Caco-2 (cell line): Measurements from ENCODE around the gene NMS. TPM values are rescaled to one million over a fixed set of nuclear protein-coding genes. Genes with fewer than 3 reads are reported as not detected.

Source experiments
- BruUV-seq: library from RNA; stranded (reverse); fragments of 400-500 nt; replicated peaks from 2 replicates; lab custom pipeline; 2021; lab: Mats Ljungman, UMichigan
- CTCF ChIA-PET: fragments of 300-600 bp; sonication (Branson Sonifier 250); formaldehyde crosslinking; loops from one replicate; lab custom pipeline; 2022; ENCODE audit warnings: antibody characterized with exemption; lab: Charles Lee
- POLR2A ChIA-PET: fragments of 300-600 bp; sonication (Branson Sonifier 250); formaldehyde crosslinking; loops from one replicate; lab custom pipeline; 2022; ENCODE audit warnings: antibody characterized with exemption; lab: Charles Lee
- DNase-seq, 2 experiments: peaks; one replicate each; pipeline versions ENCODE4 v3.0.0 to v3.0.0-alpha.2; 2020 to 2022
- H3K27me3 ChIP-seq: replicated peaks from 2 replicates; pipeline ENCODE4 v1.6.0; 2011; ENCODE audit warnings: low read length; ENCODE audit not compliant: control insufficient read depth, insufficient read depth
- H3K36me3 ChIP-seq: 2 replicates; pipeline ENCODE4 v1.5.1; 2011; ENCODE audit warnings: low read length; ENCODE audit not compliant: control insufficient read depth, insufficient read depth
- H3K4me1 ChIP-seq: fragments of 250-450 bp; sonication (Bioruptor Pico); 2 replicates; pipeline ENCODE4 v1.5.1; 2020; ENCODE audit warnings: mild to moderate bottlenecking
- H3K4me3 ChIP-seq: 2 replicates; pipeline ENCODE4 v1.5.1; 2011; ENCODE audit warnings: low read depth, mild to moderate bottlenecking, control low read depth, low read length
- H3K9me3 ChIP-seq: fragments of 250-450 bp; sonication (Bioruptor Pico); 2 replicates; pipeline ENCODE4 v1.5.1; 2020; ENCODE audit warnings: mild to moderate bottlenecking, moderate library complexity
- H3K27ac Mint-ChIP-seq: one replicate; pipeline ENCODE4 v1.8.0; 2022; ENCODE audit warnings: mixed read lengths; ENCODE audit not compliant: unreplicated experiment
- H3K27me3 Mint-ChIP-seq: one replicate; pipeline ENCODE4 v1.8.0; 2022; ENCODE audit warnings: mixed read lengths; ENCODE audit not compliant: insufficient read depth, unreplicated experiment
- H3K36me3 Mint-ChIP-seq: one replicate; pipeline ENCODE4 v1.8.0; 2022; ENCODE audit warnings: mild to moderate bottlenecking, mixed read lengths; ENCODE audit not compliant: insufficient read depth, unreplicated experiment
- H3K4me1 Mint-ChIP-seq: one replicate; pipeline ENCODE4 v1.8.0; 2022; ENCODE audit warnings: low read depth, mixed read lengths; ENCODE audit not compliant: unreplicated experiment
- H3K4me3 Mint-ChIP-seq: one replicate; pipeline ENCODE4 v1.8.0; 2022; ENCODE audit warnings: mild to moderate bottlenecking, moderate library complexity, mixed read lengths; ENCODE audit not compliant: unreplicated experiment
- H3K9me3 Mint-ChIP-seq: one replicate; pipeline ENCODE4 v1.8.0; 2022; ENCODE audit warnings: mixed read lengths; ENCODE audit not compliant: unreplicated experiment
- intact Hi-C: fragments of 100-400 bp; cut with micrococcal nuclease; formaldehyde crosslinking; loops from one replicate; pipeline ENCODE4 v1.10.0; 2022; ENCODE audit not compliant: unreplicated experiment
- total RNA-seq: library from RNA; stranded (reverse); gene quantifications from 2 replicates; pipeline ENCODE4 v1.2.3, GENCODE V29; 2022
- TF ChIP-seq, protein P1 (sequence below), 2 experiments: fragments of 200-600 bp in 1 of 2; IDR thresholded peaks; 1 replicate in 1 of 2; 2 replicates in 1 of 2; pipeline versions ENCODE4 v1.5.1 to v1.8.0; 2011 to 2022; ENCODE audit warnings: antibody characterized with exemption in 1 of 2, control low read depth in 1 of 2, inconsistent platforms in 1 of 2, low read depth in 1 of 2, low read length in 1 of 2, mild to moderate bottlenecking in 1 of 2, moderate library complexity in 1 of 2; ENCODE audit not compliant: insufficient read depth in 1 of 2, severe bottlenecking in 1 of 2, unreplicated experiment in 1 of 2

The NMS gene
- total RNA-seq, 1 experiment from 2014 or later = not detected

DNA sequence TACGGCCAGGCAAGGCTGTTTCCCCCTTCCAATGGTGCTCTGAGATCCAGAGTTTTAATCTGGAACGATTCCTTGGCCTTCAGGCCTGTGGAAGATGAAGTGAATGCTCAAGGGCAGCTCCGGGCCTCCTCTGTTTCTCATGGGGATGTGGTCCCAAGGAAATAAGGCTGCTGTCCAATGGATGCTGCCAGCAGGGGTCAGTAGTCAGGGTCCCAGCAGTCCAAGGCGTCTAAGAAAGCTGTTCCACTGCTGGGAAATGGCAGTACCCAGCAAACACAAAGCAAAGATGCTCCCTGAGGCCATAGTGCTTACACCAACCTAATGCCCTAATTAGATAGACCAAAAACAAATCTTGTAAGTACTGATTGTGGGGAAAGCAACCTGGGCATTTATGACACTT lies 12.5 kb downstream of the NMS start:
- Mint-ChIP-seq H3K9me3 (no peaks in the 10 kb centered on the region), H3K27me3 (peaks cover 10% of the 10 kb centered on the region), H3K4me1 (no peaks in the 10 kb centered on the region), H3K36me3 (no peaks in the 10 kb centered on the region), H3K27ac (no peak overlapping the region), H3K4me3 (no peak overlapping the region)
- no peaks in the 10 kb centered on the region for H3K36me3 ChIP-seq
- no peaks in the 10 kb centered on the region for H3K9me3 ChIP-seq
- no TSS peak for BruUV-seq
- H3K4me3 ChIP-seq = no peak overlapping the region
- intact Hi-C loops = no loop called here
- H3K27me3 ChIP-seq = no peaks in the 10 kb centered on the region
- DNase-seq = no peak
- ChIA-PET POLR2A (no interaction called here), CTCF (no interaction called here)
- no peaks in the 10 kb centered on the region for H3K4me1 ChIP-seq
- TF ChIP-seq, protein P1, sequence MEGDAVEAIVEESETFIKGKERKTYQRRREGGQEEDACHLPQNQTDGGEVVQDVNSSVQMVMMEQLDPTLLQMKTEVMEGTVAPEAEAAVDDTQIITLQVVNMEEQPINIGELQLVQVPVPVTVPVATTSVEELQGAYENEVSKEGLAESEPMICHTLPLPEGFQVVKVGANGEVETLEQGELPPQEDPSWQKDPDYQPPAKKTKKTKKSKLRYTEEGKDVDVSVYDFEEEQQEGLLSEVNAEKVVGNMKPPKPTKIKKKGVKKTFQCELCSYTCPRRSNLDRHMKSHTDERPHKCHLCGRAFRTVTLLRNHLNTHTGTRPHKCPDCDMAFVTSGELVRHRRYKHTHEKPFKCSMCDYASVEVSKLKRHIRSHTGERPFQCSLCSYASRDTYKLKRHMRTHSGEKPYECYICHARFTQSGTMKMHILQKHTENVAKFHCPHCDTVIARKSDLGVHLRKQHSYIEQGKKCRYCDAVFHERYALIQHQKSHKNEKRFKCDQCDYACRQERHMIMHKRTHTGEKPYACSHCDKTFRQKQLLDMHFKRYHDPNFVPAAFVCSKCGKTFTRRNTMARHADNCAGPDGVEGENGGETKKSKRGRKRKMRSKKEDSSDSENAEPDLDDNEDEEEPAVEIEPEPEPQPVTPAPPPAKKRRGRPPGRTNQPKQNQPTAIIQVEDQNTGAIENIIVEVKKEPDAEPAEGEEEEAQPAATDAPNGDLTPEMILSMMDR (IDR thresholded peaks at IDR 0.05; ENCODE audit: insufficient read depth in 1 of 2, low read depth in 1 of 2, low read length in 1 of 2, severe bottlenecking in 1 of 2, unreplicated experiment in 1 of 2) = peak; percentile 5 to 13

GRCh38 chr2:100483895-100484294 lies 13.6 kb downstream of the NMS start:
- Histone ChIP-seq H3K9me3 (no peaks in the 10 kb centered on the region), H3K27me3 (no peaks in the 10 kb centered on the region), H3K4me1 (no peaks in the 10 kb centered on the region), H3K36me3 (no peaks in the 10 kb centered on the region), H3K4me3 (no peak overlapping the region)
- BruUV-seq = no TSS peak
- Mint-ChIP-seq H3K4me1 (no peaks in the 10 kb centered on the region), H3K9me3 (no peaks in the 10 kb centered on the region), H3K36me3 (no peaks in the 10 kb centered on the region), H3K27me3 (peaks cover 9% of the 10 kb centered on the region), H3K27ac (no peak overlapping the region), H3K4me3 (no peak overlapping the region)
- intact Hi-C loops = no loop called here
- TF ChIP-seq, protein P1 (IDR thresholded peaks at IDR 0.05; ENCODE audit: insufficient read depth in 1 of 2, low read depth in 1 of 2, low read length in 1 of 2, severe bottlenecking in 1 of 2, unreplicated experiment in 1 of 2) = no peak
- CTCF ChIA-PET = no interaction called here
- DNase-seq = no peak
- POLR2A ChIA-PET = no interaction called here

DNA sequence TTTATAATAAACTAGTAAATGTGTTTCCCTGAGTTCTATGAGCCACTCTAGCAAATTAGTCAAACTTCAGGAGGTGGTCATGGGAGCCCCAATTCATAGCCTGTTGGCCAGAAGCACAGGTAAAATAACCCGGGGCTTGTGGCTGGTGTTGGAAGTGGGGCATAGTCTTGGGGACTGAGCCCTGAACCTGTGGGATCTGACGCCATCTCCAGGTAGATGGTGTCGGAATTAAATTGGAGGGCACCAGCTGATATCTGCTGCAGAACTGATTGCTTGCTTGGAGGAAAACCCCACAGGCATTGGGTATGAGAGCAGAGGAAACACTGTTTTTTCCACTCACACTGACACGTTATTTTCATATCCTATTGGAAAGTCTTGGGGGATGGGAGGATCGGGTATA lies 14.1 kb downstream of the NMS start:
- Histone ChIP-seq H3K9me3 (no peaks in the 10 kb centered on the region), H3K4me1 (no peaks in the 10 kb centered on the region), H3K36me3 (no peaks in the 10 kb centered on the region), H3K27me3 (no peaks in the 10 kb centered on the region), H3K4me3 (no peak overlapping the region)
- H3K27ac Mint-ChIP-seq = no peak overlapping the region
- intact Hi-C loops = no loop called here
- no peaks in the 10 kb centered on the region for H3K9me3 Mint-ChIP-seq
- no peaks in the 10 kb centered on the region for H3K4me1 Mint-ChIP-seq
- POLR2A ChIA-PET = no interaction called here
- H3K4me3 Mint-ChIP-seq = no peak overlapping the region
- no peaks in the 10 kb centered on the region for H3K36me3 Mint-ChIP-seq
- H3K27me3 Mint-ChIP-seq = peaks cover 9% of the 10 kb centered on the region
- no peak for DNase-seq
- no TSS peak for BruUV-seq
- CTCF ChIA-PET = no interaction called here
- TF ChIP-seq, protein P1 (IDR thresholded peaks at IDR 0.05; ENCODE audit: insufficient read depth in 1 of 2, low read depth in 1 of 2, low read length in 1 of 2, severe bottlenecking in 1 of 2, unreplicated experiment in 1 of 2) = no peak
